Fibroblast of pulmonary artery (primary cell): ENCODE data around the gene CCDC182.

Source experiments
- DNase-seq: peaks from one replicate; pipeline ENCODE4 v3.0.0-alpha.2; 2010; ENCODE audit warnings: low read depth
- H3K4me3 ChIP-seq: replicated peaks from 2 replicates; pipeline ENCODE4 v1.5.1; 2011; ENCODE audit warnings: low read depth, mild to moderate bottlenecking, control low read depth, low read length, moderate library complexity
- TF ChIP-seq, protein P1 (sequence below): IDR thresholded peaks from 2 replicates; pipeline ENCODE4 v1.5.1; 2011; ENCODE audit warnings: mild to moderate bottlenecking, control low read depth, low read length, inconsistent platforms; ENCODE audit errors: missing control alignments

CCDC182 gene

DNA sequence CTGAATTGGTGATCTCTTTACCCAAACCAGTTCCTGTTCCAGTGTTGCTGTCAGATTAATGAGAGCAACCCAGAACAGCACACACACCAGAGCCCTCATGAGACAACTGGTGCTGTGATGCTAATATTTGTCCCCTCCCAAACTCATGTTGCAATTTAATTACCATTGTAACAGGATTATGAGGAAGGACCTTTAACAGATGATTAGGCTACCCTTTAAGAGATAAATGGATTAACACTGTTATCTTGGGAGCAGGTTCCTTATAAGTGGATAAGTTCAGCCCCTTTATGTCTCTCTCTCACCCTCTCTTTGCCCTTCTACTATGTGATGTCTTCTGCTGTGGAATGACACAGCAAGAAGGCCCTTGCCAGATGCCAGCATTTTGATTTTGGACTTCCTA lies 1.1 kb upstream of the CCDC182 start:
- TF ChIP-seq, protein P1, sequence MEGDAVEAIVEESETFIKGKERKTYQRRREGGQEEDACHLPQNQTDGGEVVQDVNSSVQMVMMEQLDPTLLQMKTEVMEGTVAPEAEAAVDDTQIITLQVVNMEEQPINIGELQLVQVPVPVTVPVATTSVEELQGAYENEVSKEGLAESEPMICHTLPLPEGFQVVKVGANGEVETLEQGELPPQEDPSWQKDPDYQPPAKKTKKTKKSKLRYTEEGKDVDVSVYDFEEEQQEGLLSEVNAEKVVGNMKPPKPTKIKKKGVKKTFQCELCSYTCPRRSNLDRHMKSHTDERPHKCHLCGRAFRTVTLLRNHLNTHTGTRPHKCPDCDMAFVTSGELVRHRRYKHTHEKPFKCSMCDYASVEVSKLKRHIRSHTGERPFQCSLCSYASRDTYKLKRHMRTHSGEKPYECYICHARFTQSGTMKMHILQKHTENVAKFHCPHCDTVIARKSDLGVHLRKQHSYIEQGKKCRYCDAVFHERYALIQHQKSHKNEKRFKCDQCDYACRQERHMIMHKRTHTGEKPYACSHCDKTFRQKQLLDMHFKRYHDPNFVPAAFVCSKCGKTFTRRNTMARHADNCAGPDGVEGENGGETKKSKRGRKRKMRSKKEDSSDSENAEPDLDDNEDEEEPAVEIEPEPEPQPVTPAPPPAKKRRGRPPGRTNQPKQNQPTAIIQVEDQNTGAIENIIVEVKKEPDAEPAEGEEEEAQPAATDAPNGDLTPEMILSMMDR = no peak
- H3K4me3 ChIP-seq = no peak overlapping the region
- DNase-seq = no peak

DNA sequence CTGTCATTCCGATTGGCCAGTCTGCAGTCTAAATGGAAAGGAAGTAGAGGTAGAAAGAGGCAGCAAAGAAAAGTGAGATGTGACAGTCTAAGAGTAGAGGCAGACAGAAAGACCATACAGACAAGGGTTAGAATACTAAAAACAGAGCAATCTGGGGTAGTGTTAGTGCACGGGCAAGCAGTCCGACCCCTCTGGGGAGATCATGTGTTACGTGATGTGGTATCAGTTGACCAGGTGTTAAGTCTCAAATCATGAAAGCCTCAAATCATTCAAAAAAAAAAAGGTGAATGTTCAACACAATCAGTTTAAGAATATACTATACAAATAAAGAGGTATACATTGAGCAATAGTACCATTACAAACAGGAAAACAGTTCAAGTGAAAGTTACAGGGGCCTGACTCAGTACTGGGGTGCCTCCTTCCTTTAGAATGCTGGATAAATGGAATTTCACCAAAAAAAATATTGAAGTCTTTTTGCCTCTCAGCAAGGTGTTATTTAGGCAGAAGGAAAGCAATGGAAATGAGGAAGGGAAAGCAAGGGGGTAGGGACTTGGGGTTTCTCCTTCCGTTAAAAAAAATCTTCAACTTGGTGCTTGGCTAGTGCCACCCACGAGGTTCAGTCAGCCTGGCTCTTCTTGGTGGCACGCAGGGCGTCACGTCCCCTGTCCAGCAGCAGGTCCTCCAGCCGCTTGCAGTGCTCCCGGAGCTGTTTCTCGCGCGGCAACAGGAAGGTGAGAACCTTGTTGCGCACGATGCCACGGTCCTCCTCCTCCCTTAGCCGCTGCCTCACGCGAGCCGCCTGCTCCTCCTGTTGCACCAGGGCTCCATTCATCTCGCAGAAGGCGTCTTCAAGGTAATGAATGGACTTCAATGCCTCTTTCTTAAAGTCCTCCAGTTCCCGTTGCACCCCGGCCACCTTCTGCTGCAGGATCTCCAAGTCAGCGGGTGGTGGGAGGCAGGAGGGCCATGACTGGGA lies 616 bp downstream of the CCDC182 start:
- H3K4me3 ChIP-seq = no peak overlapping the region
- DNase-seq = no peak
- TF ChIP-seq, protein P1 = no peak

DNA sequence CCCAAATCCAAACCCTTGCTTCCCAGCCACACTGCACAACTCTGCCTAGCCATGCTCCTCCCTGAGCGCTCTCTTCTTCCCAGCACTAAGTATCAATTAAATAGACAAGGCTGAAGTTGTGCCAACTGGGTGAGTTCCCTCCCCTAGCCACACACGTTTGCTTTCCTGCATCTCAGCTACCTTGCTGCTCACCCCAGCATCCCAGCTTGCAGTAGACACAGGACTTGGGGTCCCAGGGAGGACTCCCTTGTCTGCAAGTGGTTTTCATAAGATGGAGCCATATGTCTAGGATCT lies 4.9 kb downstream of the CCDC182 start:
- no peak overlapping the region for H3K4me3 ChIP-seq
- DNase-seq = no peak
- TF ChIP-seq, protein P1 = no peak

DNA sequence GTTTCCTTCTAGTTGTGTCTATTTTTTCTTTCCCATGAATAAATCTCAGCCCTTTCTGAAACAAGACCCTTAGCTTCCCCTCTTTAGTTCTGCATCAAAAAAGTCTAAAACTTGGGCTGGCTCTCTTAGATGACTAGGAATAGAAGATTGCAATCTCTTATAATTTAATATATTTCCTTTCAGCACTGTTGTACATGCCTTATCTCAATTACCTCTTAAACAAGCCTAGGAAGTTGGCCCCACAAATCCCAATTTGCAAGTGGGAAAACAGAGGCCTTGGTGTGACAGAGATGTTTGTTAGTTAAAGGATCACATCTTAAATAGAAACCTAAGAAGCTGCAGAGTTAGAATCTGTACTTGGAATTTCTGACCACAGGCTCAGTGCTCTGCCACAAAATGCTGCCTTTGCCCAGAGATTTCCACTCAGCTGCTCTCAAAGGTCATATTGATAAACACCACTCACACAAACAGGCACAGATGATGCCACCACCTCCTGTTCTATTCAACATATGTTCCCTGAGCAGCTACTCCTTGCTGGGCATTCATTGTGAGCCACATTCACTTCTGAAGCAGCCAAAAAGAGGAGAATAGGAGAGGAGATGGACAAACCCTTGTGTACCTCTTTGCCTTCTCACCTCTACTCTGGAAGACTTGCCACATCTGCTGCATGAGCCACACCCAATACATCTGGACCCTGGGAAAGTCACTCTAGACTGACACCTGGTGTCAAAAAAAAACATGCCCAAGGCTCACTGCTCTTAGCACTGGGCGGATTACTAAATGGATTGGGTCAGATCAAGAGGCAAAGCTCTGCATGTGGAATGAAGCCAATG lies 5.5 kb downstream of the CCDC182 start:
- TF ChIP-seq, protein P1 = peak; percentile 35
- peak; percentile 11 for DNase-seq
- no peak overlapping the region for H3K4me3 ChIP-seq

DNA sequence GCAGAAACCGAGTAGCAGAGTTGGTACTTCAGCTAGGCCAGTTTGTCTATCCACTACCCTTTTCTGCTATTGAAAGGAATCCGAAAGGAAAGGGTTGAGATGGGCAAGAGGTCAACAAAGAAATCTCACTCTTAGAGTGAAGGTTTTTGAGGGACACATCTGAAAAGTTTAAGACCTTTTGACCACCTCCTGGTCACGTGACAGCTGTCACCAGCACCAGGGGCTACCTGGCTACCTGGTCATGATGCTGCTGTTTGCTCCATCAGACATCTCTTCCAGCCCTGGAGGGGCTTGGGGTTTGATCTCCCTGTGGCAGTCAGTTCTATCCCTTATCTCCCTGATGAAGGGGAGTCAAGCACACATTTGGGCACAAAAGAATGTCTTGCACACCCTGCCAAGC lies 7.6 kb downstream of the CCDC182 start:
- TF ChIP-seq, protein P1 = no peak
- H3K4me3 ChIP-seq = no peak overlapping the region
- no peak for DNase-seq

DNA sequence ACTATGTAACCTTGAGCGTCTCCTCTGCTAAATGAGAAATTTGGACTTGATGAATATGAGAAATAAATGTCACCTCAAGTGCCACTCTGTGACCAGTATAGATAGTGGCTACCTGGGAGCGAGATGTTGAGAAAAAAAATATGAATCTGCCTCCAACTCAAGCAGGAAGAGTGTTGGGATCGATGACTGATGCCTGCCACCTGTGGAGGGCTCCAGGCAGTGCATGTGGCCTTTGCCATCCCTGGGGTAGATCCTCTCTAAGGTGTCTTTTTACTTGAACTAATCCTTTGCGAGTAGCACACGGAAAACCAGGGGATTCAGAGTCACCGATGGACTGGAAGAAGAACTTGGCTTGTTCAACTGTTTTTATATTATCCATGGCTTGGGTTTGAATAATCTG lies 9.4 kb downstream of the CCDC182 start:
- H3K4me3 ChIP-seq = no peak overlapping the region
- TF ChIP-seq, protein P1 = peak; percentile 15
- no peak for DNase-seq
